GM21360 (cell line): Measurements from ENCODE around the gene MCCD1.
A peak's percentile ranks its signal among the peaks of the same experiment; 100 is the strongest.

Source experiments
- ATAC-seq: cut with Tn5 transposase; IDR thresholded peaks from one replicate; pipeline ENCODE4 v1.9.1; 2021; ENCODE audit warnings: mild to moderate bottlenecking, moderate library complexity; ENCODE audit not compliant: unreplicated experiment

MCCD1 gene

GRCh38 chr6:31568537-31568961, 39.8 kb downstream of the MCCD1 start:
- ATAC-seq = peak; percentile 55

GRCh38 chr6:31569861-31570536, 41.2 kb downstream of the MCCD1 start:
- ATAC-seq = no peak

- ATAC-seq = peak; percentile 33
Observed at GRCh38 chr6:31572041-31572911, 43.5 kb downstream of the MCCD1 start, which contains the start of gene LTA. Gene LTA (plus strand): TSS chr6:31572289. CDS start chr6:31572743, 454 bp downstream.

GRCh38 chr6:31573239-31574105, 44.7 kb downstream of the MCCD1 start:
- ATAC-seq = no peak

- ATAC-seq = no peak
Observed at GRCh38 chr6:31574106-31575061, 45.6 kb downstream of the MCCD1 start.

GRCh38 chr6:31575335-31575901, 46.7 kb downstream of the MCCD1 start, which contains the start of gene TNF:
Gene TNF (plus strand): TSS chr6:31575565. CDS start chr6:31575742, 177 bp downstream.
- ATAC-seq = no peak

GRCh38 chr6:31575952-31576685, 47.4 kb downstream of the MCCD1 start:
- no peak for ATAC-seq

GRCh38 chr6:31576897-31577578, 48.3 kb downstream of the MCCD1 start:
- no peak for ATAC-seq

- no peak for ATAC-seq
Observed at GRCh38 chr6:31577579-31577966, 48.8 kb downstream of the MCCD1 start.

GRCh38 chr6:31578184-31579118, 49.7 kb downstream of the MCCD1 start:
- no peak for ATAC-seq

- ATAC-seq = no peak
Observed at GRCh38 chr6:31579119-31579505, 50.4 kb downstream of the MCCD1 start.
